ENCODE data around the gene FCSK.
A peak's percentile ranks its signal among the peaks of the same experiment; 100 is the strongest.

Gene FCSK

DNA sequence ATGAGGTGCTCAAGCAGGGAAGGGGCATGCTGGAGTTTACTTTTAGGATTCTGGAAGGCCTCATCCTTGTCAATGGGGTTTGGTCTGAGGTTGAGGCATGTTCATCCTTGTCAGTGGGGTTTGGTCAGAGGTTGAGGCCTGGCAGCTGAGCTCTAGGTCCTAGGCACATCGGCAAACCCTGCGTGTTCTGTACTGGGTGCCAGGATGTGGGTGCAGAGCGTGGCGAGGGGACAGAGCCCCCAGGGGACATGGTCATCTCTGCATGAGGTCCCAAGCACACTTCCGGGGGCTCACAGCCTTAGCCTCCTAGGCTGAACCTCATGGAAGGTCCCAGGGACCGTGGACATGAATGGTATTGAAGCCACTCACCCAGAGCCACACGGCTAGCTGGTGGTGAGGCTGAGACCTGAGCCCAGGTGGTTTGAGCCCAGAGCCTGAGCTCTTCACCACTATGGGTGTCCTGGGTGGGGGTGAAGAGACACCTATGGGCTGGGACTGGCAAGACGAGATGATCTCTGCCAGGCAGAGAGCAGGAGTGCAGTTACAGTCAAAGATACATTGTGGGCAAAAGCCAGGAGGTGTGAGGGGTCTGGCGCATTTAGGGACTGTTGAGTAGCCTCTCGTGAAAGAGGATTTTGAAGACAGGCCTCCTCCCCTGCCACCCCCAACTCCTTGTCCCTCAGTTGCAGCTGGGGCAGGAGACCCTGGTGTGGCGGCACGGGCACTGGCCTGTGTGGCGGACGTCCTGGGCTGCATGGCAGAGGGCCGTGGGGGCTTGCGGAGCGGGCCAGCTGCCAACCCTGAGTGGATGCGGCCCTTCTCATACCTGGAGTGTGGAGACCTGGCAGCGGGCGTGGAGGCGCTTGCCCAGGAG lies 19.3 kb downstream of the FCSK start:
- Histone ChIP-seq H3K4me3 (ENCODE audit: extremely low read depth, insufficient read depth, low read length, poor library complexity, severe bottlenecking) (no peak overlapping the region), H3K9me3 (ENCODE audit: control insufficient read depth, low read length) (no peaks in the 10 kb centered on the region), H3K36me3 (ENCODE audit: control insufficient read depth, insufficient read depth, low read length) (peaks cover 5% of the 10 kb centered on the region), H3K4me1 (ENCODE audit: control insufficient read depth, insufficient read depth, low read length, poor library complexity, severe bottlenecking) (peaks cover 18% of the 10 kb centered on the region), H3K27ac (ENCODE audit: low read depth, low read length, severe bottlenecking) (no peak overlapping the region)
- WGBS, 2 experiments (ENCODE audit: insufficient coverage in 2 of 2) = 94 to 95% methylated on average over 15 to 18 of the region's 21 CpGs

DNA sequence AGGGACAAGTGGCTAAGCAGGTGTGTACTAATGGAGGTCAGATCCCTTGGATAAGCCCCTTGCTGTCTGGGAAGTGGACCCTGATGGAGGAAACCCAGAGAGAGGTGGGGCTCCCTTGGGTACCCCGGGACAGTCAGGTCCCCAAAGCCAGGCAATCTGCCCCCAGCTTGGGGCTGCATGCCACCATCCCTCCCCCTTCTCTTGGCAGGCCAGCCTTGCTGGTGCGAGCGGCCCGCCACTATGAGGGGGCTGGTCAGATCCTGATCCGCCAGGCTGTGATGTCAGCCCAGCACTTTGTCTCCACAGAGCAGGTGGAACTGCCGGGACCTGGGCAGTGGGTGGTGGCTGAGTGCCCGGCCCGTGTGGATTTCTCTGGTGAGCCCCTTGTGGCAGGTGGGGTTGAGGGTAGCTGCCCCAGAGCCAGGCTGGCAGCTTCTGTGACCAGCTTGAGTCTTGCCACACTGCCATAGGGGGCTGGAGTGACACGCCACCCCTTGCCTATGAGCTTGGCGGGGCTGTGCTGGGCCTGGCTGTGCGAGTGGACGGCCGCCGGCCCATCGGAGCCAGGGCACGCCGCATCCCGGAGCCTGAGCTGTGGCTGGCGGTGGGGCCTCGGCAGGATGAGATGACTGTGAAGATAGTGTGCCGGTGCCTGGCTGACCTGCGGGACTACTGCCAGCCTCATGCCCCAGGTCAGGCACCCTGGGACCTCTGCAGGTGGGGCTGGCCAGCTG lies 20.1 kb downstream of the FCSK start:
- peaks cover 13% of the 10 kb centered on the region for H3K36me3 ChIP-seq (ENCODE audit: control insufficient read depth, insufficient read depth, low read length)
- 93 to 94% methylated on average over 16 to 20 of the region's 22 CpGs for WGBS, 2 experiments (ENCODE audit: insufficient coverage in 2 of 2)

DNA sequence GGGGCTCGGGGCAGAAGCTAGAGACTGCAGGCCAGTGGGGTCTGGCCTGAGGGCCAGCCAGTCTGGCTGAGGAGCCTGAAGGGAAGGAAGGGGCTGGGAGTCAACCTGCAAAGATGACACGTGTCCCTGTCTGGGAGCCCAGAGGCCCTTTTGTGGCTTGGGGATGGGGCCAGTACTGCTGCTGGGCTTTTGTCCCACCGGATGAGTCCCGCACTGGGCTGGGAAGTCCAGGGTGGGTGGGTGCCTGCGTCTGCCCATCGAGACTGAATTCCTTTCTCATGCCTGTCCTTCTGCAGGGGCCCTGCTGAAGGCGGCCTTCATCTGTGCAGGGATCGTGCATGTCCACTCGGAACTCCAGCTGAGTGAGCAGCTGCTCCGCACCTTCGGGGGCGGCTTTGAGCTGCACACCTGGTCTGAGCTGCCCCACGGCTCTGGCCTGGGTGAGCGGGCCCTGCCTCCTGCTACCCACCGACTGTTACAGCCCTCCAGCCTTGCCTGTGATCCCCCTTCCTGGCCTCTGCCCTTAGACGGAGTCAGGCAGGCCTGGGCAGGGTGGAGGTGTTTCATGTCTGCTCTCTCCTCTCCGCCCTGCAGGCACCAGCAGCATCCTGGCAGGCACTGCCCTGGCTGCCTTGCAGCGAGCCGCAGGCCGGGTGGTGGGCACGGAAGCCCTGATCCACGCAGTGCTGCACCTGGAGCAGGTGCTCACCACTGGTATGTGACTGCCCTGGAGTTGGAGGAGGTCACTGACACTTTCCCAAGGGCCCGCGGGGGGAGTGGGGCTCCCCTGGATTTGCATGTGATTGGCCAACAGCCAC lies 20.9 kb downstream of the FCSK start:
- Histone ChIP-seq H3K9me3 (ENCODE audit: control insufficient read depth, low read length) (no peaks in the 10 kb centered on the region), H3K36me3 (ENCODE audit: control insufficient read depth, insufficient read depth, low read length) (peaks cover 20% of the 10 kb centered on the region), H3K4me3 (ENCODE audit: extremely low read depth, insufficient read depth, low read length, poor library complexity, severe bottlenecking) (no peak overlapping the region), H3K27ac (ENCODE audit: low read depth, low read length, severe bottlenecking) (no peak overlapping the region), H3K4me1 (ENCODE audit: control insufficient read depth, insufficient read depth, low read length, poor library complexity, severe bottlenecking) (peaks cover 18% of the 10 kb centered on the region)
- 89 to 91% methylated on average over 18 to 24 of the region's 24 CpGs for WGBS, 2 experiments (ENCODE audit: insufficient coverage in 2 of 2)

More for the DNA sequence above, 20.1 kb downstream of the FCSK start:
- peaks cover 18% of the 10 kb centered on the region for H3K4me1 ChIP-seq (ENCODE audit: control insufficient read depth, insufficient read depth, low read length, poor library complexity, severe bottlenecking)
- no peak overlapping the region for H3K27ac ChIP-seq (ENCODE audit: low read depth, low read length, severe bottlenecking)
- no peaks in the 10 kb centered on the region for H3K9me3 ChIP-seq (ENCODE audit: control insufficient read depth, low read length)
- no peak overlapping the region for H3K4me3 ChIP-seq (ENCODE audit: extremely low read depth, insufficient read depth, low read length, poor library complexity, severe bottlenecking)

DNA sequence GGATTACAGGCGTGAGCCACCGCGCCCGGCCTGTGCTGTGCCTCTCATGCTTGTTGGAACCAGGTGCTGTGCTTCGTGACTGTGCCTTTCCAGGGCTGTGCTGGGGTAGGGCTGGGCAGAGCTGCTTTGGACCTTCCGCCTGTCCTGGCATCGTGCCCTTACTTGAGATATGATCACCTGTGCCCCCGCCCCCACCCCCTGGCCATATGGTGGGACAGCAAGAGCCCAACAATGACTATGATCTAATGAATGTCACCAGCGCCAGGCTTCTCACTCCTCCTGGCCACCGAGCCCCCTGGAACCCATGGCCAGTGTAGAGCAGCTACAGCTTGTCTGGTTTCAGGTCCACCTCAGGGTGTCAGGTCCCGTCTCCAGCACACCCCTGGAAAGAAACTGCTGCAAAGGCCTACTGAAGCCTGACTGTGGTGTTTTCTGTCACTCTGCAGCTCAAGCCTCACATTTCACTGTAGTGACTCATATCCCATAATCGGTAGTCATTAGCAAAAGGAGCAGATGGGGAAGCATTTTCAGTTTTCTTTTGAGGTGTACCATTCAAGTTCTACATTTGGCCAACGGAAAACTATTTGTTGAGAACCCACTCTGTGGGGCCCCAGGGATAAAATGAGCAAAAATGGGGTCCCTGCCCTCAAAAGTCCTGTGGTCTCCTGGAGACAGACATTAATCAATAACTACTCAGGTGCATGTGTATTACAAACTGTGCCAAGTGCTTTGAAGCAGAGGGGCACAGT lies 22.1 kb downstream of the FCSK start:
- H3K4me1 ChIP-seq (ENCODE audit: control insufficient read depth, insufficient read depth, low read length, poor library complexity, severe bottlenecking) = peaks cover 18% of the 10 kb centered on the region
- WGBS, 2 experiments (ENCODE audit: insufficient coverage in 2 of 2) = 86 to 98% methylated on average over 10 to 12 of the region's 13 CpGs
- H3K9me3 ChIP-seq (ENCODE audit: control insufficient read depth, low read length) = no peaks in the 10 kb centered on the region
- H3K36me3 ChIP-seq (ENCODE audit: control insufficient read depth, insufficient read depth, low read length) = peaks cover 32% of the 10 kb centered on the region
- no peak overlapping the region for H3K4me3 ChIP-seq (ENCODE audit: extremely low read depth, insufficient read depth, low read length, poor library complexity, severe bottlenecking)
- H3K27ac ChIP-seq (ENCODE audit: low read depth, low read length, severe bottlenecking) = peak overlapping the region; percentile 67

DNA sequence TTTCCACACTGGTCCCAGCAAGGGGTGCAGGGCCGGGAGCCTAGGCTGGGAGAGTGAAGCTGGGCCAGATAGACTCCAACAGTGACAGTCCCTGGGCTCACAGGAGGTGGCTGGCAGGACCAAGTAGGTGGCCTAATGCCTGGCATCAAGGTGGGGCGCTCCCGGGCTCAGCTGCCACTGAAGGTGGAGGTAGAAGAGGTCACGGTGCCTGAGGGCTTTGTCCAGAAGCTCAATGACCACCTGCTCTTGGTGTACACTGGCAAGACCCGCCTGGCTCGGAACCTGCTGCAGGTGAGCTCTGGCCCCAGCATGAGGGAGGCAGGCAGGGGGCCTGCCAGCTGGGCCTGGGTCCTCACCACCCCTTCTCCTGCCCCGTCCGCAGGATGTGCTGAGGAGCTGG lies 23.8 kb downstream of the FCSK start:
- WGBS, 2 experiments (ENCODE audit: insufficient coverage in 2 of 2) = 94 to 96% methylated on average over 6 to 7 of the region's 8 CpGs
- H3K4me3 ChIP-seq (ENCODE audit: extremely low read depth, insufficient read depth, low read length, poor library complexity, severe bottlenecking) = no peak overlapping the region
- H3K36me3 ChIP-seq (ENCODE audit: control insufficient read depth, insufficient read depth, low read length) = peaks cover 41% of the 10 kb centered on the region
- peaks cover 24% of the 10 kb centered on the region for H3K4me1 ChIP-seq (ENCODE audit: control insufficient read depth, insufficient read depth, low read length, poor library complexity, severe bottlenecking)
- H3K27ac ChIP-seq (ENCODE audit: low read depth, low read length, severe bottlenecking) = no peak overlapping the region
- H3K9me3 ChIP-seq (ENCODE audit: control insufficient read depth, low read length) = no peaks in the 10 kb centered on the region

DNA sequence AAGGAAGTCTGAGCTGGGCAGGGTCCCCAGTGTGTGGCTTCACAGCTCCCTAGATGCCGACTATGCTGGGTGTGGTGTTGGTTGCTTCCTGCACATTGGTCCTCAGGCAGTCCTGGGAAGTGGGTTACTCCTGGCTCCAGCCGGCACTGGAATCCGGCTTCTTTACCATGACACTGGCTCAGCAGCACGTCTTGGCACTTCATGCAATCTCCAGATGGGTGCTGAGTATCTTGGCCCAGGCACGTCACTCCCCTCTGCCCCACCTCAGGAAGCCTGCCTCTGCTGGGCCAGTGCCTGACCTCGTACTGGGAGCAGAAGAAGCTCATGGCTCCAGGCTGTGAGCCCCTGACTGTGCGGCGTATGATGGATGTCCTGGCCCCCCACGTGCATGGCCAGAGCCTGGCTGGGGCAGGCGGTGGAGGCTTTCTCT lies 24.5 kb downstream of the FCSK start:
- no peak overlapping the region for H3K27ac ChIP-seq (ENCODE audit: low read depth, low read length, severe bottlenecking)
- peaks cover 46% of the 10 kb centered on the region for H3K36me3 ChIP-seq (ENCODE audit: control insufficient read depth, insufficient read depth, low read length)
- H3K9me3 ChIP-seq (ENCODE audit: control insufficient read depth, low read length) = no peaks in the 10 kb centered on the region
- WGBS, 2 experiments (ENCODE audit: insufficient coverage in 2 of 2) = 87 to 93% methylated on average over 9 to 10 of the region's 10 CpGs
- peaks cover 24% of the 10 kb centered on the region for H3K4me1 ChIP-seq (ENCODE audit: control insufficient read depth, insufficient read depth, low read length, poor library complexity, severe bottlenecking)
- H3K4me3 ChIP-seq (ENCODE audit: extremely low read depth, insufficient read depth, low read length, poor library complexity, severe bottlenecking) = no peak overlapping the region

DNA sequence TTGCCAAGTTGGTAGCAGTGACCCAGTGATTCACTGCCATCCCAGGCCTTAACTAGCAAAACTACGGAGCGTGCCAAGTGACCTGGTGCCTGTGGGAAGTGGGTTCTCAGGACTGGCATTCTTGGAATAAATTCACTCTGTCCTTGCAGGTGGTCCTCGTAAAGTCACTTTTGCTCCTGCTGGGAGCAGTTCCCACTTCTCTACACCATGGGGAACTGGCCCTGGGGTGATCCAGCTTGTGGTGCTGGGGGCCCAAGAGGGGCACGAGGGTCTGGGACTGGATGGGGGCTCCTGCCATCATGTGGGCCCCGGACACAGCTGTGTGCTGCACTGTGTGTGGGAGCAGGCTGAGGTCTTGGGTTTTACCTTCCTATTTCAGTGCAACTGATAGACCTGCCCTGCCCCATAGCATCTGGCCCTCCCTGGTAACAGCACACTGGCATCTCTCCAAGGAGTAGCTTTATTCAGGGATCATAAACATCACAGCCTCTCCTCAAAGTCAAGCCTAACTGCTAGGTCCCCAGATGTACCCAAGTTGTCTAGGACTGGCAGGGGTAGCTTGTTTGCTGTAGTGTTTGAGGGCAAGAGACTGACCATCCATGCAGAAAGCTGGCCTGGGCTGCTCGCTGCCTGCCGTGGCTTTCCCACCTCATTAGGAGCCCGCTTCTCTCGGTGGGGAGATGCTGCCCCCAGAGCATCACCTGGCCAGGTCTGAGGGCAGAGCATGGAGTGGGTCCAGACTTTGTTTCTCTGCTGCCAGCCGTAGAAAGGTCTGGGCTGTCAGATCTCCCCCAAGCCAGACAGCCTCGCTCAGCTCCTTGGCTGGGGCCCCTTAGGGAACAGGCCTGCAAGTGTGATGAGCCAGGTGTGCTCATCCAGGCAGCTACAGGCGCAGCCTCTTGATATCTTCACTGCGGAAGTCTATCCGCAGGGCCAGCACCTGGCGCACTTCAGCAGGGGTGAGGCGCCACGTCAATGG lies 26.0 kb downstream of the FCSK start:
- H3K9me3 ChIP-seq (ENCODE audit: control insufficient read depth, low read length) = no peaks in the 10 kb centered on the region
- H3K27ac ChIP-seq (ENCODE audit: low read depth, low read length, severe bottlenecking) = no peak overlapping the region
- peaks cover 58% of the 10 kb centered on the region for H3K36me3 ChIP-seq (ENCODE audit: control insufficient read depth, insufficient read depth, low read length)
- H3K4me3 ChIP-seq (ENCODE audit: extremely low read depth, insufficient read depth, low read length, poor library complexity, severe bottlenecking) = no peak overlapping the region
- peaks cover 17% of the 10 kb centered on the region for H3K4me1 ChIP-seq (ENCODE audit: control insufficient read depth, insufficient read depth, low read length, poor library complexity, severe bottlenecking)
- 94 to 96% methylated on average over 16 to 17 of the region's 17 CpGs for WGBS, 2 experiments (ENCODE audit: insufficient coverage in 2 of 2)

DNA sequence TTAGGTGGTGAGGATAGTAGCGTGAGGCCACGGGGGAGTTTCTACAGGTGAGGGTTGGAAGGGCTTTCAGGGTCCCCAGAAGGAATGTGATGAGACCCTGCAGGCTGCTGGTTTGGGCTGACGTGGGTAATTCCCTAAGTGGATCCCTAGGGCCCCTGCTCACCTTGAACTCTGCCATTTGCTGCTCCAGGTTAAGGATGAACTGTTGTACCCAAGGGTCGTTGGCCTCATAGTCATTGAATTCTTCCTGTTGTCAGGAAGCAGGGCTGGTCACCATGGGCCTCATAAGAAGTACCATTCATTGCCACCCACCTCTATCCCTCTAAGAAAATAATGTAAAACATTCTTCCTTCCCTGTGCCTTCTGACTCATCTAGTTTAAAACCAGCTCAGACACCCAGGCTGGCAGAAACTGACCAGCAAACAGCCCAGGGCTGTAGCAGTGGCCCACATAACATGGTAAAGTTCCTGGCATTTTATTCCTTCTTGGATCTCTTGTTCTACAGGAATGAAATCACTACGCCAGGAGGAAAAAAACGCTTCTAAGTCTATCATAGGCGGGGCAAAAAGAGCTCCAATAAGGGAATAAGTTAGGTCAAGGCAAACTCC lies 27.6 kb downstream of the FCSK start:
- WGBS, 2 experiments (ENCODE audit: insufficient coverage in 2 of 2) = 93 to 95% methylated on average over 5 of the region's 7 CpGs
- Histone ChIP-seq H3K4me1 (ENCODE audit: control insufficient read depth, insufficient read depth, low read length, poor library complexity, severe bottlenecking) (peaks cover 6% of the 10 kb centered on the region), H3K9me3 (ENCODE audit: control insufficient read depth, low read length) (no peaks in the 10 kb centered on the region), H3K4me3 (ENCODE audit: extremely low read depth, insufficient read depth, low read length, poor library complexity, severe bottlenecking) (no peak overlapping the region), H3K27ac (ENCODE audit: low read depth, low read length, severe bottlenecking) (peak overlapping the region; percentile 36), H3K36me3 (ENCODE audit: control insufficient read depth, insufficient read depth, low read length) (peaks cover 60% of the 10 kb centered on the region)

DNA sequence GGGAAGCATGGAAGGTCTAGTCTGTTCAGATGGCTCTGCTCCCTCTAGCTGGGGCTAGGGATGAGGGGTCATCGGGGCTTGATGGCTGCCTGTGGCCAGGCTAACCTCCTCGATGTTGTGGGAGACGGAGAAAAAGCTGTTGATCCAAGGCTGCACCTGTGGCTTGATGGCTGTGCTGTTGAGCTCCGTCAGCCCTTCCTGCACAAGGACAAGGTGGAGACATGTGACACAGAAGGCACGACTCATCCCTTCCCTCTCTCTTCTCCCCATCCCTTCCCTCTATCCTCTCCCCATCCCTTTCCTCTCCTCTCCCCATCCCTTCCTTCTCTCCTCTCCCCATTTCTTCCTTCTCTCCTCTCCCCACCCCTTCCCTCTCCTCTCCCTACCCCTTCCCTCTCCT lies 28.2 kb downstream of the FCSK start:
- Histone ChIP-seq H3K4me3 (ENCODE audit: extremely low read depth, insufficient read depth, low read length, poor library complexity, severe bottlenecking) (no peak overlapping the region), H3K9me3 (ENCODE audit: control insufficient read depth, low read length) (no peaks in the 10 kb centered on the region), H3K36me3 (ENCODE audit: control insufficient read depth, insufficient read depth, low read length) (peaks cover 60% of the 10 kb centered on the region), H3K27ac (ENCODE audit: low read depth, low read length, severe bottlenecking) (no peak overlapping the region), H3K4me1 (ENCODE audit: control insufficient read depth, insufficient read depth, low read length, poor library complexity, severe bottlenecking) (peaks cover 6% of the 10 kb centered on the region)
- WGBS, 2 experiments (ENCODE audit: insufficient coverage in 2 of 2) = 91 to 94% methylated on average over 5 of the region's 5 CpGs

Data from mesodermal cell (in vitro differentiated cells).